HG03521 (cell line): Measurements from ENCODE around the gene TVP23C.
"Not testable (repeated sequence)": the region's sequence is repeated elsewhere in the genome, so short reads cannot be mapped to it uniquely, and the experiment has no call there.

Experiments used
- ATAC-seq: cut with Tn5 transposase; IDR thresholded peaks from one replicate; pipeline ENCODE4 v1.9.1; 2021; ENCODE audit warnings: mild to moderate bottlenecking, moderate library complexity; ENCODE audit not compliant: unreplicated experiment

TVP23C gene

DNA sequence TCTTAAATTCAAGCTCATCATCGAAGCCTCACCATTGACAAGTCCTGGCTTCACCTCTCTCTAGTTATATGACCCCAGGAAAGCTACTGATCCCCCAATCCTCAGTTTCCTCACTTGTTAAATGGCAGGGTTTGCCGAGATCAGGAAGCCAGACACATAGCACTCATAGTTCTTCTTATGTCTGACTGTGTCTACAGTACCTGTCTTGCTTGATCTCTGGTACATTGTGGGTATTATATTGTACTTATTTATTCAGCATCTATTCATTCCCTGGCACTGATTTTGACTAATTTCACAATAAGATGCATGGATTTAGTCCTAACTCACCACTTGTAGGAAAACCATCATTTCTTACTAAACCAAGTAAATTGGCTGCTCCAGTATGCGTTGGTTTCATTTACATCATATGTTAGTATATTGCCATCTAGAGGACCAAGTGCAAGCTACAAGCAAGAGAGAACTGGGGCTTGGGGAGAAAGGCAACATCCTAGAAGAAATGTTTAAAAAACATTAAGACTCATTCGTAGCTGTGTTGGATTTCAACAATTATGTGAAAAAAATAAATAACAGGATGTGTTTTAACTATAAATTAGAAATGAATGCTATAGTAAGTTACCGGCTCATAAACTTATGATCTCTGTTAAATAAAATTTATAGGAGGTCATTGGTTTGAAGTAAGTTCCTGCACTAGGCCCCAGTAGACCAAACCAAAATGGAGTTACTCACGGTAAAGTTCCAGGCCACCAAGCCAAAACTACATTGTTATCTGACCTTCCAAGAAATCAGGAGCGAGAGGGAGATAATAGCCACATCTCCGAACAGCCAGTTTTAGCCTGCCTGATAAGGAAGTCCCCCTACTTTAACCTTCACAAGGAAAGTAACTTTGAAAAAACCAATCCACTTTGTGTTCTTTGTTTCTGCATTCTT, 36.7 kb downstream of the TVP23C start:
- ATAC-seq, result not testable (repeated sequence)

DNA sequence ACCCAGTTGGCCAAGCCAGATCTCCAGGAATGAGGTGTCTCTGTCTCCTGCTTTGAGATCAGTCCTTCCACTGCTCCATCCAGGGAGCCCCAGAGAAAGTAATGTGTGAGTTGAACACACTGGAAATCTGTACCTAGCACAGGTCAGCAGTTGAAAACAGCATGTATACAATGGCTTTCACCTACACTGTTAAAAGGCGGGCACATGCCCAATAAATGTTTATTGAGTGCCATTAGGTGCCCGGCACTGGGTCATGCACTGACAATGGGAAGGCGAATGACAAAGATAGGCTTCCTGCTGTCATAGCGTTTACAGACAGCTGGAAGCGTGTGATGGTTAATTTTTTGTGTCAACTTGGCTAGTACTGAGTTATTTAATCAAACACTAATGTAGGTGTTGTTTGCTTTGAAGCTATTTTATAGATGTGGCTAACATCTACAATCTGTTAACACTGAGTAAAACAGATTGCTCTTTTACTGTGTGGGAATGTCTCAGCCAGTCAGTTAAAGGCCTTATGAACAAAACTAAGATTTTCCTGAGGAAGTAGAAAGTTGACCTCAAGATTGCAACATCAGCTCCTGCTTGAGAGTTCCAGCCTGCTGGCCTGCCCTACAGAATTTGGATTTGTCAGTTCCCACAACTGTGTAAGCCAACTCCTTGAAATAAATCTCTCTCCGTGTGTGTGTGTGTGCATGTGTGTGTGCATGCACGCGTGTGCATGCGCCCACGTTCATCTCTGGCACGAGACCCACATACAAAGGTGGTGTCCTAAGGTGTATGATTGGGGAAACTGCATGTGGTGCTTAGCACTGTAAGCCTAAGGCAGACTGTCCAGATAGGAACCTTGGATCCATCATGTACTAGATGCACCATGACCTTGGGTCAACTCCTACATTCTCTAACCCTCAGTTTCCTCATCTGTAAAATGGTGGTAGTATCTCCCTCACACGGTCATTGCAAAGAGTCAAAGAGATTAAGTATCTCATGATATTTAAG, 38.0 kb downstream of the TVP23C start:
- not testable (repeated sequence) for ATAC-seq

DNA sequence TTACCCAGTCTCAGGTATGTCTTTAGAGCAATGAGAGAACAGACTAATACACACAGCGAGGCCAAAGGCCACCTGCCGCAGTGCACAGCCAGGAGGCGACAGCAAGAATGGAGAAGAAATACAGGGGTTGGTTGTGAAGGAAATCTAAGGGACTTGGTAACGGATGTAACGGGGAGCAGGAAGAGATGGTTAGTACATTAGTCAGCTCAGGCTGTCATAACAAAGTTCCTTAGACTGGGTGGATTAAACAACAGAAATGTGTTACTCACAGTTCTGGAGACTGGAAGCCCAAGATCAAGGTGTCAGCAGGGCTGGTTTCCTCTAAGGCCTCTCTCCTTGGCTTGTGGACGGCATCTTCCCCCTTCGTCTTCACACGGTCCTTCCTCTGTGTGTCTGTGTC, 47.1 kb downstream of the TVP23C start:
- no peak for ATAC-seq

DNA sequence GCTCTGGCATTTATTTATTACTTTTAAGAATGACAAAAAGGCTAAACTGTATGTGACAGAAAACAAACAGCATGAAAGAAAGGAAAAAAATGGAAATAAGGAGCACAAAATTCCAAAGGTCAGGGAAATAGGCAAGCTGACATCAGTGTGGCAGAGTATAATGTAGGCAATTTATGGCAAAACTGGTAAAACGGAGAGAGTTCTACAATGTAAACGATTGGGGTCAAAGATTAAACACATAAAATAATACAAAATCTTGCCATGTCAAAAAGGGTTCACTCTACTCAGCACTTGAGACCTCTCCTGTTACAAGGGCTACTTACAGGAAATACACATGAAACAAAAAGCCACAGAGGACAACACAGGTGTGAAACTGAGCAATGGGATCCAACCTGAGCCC, 48.8 kb downstream of the TVP23C start:
- no peak for ATAC-seq

DNA sequence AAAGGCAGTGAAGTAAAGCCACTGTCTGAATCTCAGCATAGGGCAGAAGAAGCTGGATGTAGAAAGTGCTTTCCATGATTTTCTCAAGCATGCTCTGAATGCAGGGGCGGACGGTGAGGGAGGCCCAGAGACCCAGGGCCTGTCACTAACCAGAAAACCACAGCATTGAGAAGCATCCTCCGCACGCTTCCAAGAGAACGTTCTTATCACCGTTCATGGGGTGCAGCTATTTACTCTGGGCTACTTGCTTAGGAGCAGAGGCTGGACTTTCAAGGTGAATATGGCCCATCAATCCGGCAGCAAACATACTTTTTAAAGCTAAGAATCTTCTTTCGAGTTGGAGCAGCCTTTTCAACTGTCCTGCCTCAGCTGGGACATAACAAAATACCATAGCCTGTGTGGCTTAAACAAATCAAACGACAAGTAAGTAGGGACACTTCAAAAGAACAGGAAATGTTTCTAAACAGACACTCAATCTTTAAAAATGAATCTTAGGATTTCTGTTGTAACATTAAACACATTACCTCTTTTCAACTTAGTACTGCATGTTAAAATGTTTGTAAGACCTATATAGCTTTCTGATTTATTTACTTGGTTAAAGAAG, 49.3 kb downstream of the TVP23C start:
- no peak for ATAC-seq

DNA sequence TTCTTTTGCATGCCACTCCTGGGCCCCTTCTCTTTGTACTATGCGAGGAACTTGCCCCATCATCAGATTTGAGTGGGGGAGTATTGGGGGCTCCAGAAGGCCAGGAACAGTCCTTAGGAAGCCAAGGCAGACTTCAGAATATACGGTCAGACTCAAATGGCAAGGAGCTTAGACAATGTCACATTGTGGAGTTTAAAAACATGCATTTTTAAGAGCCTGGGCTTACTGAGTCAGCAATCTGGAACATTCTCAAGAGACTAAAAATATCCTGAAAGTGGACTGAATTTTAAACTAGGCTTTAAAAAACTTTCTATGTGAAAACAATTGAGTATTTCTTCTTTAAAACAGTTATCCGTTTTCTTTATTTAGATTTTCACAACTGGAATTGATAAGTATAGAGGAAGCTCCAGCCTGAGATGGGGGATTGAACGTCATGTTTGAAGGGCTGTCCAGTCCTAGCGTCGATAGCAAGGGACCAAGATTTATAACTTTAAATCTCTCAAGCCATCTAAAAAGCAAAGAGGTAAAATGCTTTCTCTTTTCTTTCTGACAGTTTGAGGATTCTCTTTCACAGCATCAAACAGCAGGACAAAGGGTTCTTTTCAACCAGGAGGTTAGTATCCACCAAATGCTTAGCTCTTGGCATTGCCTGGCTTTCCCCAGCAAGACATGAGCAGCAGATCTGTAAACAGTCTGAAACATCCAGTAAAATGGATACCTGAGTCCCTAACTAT, 50.1 kb downstream of the TVP23C start:
- ATAC-seq, result no peak

DNA sequence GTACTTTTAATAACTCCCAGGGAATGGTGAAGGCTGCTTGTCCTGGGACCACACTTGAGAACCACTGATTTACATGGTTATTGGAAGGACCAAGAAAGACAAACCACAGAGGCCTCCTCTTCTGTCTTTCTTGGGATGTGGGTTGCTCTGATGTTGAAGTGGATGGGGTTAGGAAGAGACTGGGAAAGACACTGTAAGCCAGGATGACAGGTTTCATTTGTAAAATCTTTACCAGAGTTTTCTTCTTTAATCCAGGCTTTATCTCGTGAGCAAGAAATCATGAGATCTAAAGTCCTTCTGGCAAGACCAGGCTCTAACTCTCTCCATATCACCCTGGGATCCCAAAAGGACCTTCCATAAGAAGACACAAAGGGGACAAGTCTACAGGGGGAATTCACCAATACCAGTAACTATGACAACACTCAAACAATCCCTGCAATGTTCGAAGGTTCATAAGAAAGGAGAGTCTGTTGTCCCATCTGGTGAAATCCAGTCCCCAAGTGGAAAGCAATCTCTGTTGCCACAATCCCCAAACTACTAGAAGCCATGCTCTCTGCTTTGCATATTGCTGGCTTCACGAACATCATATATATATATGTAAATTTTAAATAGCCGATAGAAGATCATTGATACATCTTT, 51.1 kb downstream of the TVP23C start:
- no peak for ATAC-seq

DNA sequence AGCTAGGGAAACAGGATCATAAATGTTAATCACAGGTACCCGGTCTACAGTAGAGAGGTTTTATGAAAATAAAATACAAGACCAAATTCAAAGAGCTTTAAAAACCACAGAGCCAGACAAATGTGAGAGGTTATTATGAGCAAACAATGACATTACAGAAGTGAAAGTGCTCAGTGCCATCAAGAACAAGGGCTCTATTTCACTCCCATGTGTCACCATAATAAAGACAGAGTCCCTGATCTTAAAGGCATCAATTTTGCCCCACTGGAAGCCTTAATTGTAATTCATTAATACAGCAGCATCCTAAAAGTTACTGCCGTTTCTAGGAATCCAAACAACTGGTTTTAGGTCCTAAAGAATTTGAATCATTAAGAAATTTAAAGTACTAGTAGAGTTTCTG, 52.1 kb downstream of the TVP23C start:
- ATAC-seq, result no peak

DNA sequence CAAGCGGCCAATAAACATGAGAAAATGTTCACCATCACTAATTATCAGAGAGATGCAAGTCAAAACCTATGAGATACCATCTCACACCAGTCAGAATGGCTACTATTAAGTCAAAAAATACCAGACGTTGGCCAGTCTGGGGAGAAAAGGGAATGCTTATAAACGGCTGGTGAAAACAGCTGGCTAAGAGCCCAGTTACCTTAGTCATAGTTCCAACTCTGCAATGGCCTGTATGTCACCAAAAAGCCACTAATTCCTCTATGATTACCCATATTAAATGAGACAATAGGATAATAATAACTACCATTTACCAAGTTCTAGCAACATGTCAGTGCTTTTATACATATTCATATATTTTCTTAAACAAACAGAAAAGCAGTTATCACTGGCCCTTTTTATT, 52.9 kb downstream of the TVP23C start:
- ATAC-seq, result no peak

DNA sequence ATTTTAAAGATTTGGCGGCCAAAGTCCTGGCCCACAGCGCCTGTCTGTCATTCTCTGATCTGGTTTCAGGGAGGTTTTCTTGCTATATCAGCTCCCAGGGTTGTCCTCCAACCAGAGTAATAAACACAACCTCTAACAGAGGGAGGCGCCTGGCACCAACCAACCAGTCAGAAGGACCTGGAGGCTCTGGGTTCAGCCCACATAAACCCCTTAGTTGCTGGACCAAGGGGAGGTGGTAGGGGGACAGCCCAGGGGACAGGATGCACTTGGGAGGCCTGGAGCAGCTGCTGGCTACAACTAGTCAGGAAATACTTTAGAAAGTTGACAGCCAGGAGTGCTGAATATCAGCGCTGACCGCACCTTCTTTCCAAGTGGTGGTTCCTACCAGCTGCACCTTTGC, 54.2 kb downstream of the TVP23C start:
- ATAC-seq, result no peak

DNA sequence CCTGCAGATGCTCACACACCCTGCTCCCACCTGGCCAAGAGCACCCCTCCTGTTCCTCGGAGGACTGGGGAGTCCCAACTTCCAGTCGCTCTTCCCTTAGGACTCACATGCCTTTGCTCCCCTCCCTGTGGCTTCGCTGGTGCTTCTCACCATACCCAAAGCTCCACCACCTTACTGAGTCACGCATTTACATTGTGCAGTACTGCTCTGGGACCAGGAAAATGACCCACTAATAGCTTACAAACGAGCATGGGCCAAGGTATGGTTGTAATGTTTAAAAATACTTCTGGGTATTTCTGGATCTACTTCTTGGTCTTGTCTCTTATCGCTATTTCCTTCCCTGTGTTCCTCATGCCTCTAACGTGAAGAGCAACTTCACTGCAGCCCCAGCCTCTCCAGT, 54.8 kb downstream of the TVP23C start:
- no peak for ATAC-seq

DNA sequence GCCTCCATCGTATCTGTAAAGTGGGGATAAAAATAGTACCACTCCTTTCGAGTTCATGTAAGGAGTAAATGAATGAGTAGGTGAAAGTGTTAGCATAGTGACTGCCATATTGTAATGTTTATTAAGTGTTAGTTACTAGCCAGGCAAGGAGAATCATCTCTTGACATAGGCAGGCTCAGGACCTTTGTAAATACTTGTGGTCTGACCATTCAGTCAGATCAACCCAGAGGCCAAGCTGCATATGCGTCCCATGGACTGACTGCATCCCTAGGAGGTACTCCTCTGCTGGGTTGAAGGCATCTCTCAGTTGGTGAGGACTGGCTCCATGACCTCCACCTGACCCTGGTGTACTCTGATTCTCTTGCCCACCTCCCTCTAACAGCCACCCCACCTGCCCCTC, 55.4 kb downstream of the TVP23C start:
- ATAC-seq, result no peak

DNA sequence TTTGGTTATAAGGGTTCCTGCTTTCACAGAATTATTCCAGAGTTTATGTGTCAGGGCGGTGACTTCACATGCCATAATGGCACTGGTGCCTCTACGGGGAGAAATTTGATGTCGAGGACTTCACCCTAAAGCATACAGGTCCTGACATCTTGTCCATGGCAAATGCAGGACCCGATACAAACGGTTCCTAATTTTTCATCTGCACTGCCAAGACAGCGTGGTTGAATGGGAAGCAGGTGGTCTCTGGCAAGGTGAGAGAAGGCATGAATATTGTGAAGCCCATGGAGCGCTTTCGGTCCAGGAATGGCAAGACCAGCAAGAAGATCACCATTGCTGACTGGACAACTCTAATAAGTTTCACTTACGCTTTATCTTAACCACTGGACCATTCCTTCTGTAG, 56.3 kb downstream of the TVP23C start:
- no peak for ATAC-seq

DNA sequence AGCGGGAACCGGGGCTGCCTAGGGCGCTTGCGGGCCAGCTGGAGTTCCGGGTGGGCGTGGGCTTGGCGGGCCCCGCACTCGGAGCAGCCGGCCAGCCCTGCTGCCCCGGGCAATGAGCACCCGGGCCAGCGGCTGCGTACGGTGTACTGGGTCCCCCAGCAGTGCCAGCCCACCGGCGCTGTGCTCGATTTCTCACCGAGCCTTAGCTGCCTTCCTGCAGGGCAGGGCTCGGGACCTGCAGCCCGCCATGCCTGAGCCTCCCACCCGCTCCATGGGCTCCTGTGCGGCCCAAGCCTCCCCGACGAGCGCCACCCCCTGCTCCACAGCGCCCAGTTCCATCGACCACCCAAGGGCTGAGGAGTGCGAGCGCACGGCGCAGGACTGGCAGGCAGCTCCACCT, 57.6 kb downstream of the TVP23C start:
- not testable (repeated sequence) for ATAC-seq

DNA sequence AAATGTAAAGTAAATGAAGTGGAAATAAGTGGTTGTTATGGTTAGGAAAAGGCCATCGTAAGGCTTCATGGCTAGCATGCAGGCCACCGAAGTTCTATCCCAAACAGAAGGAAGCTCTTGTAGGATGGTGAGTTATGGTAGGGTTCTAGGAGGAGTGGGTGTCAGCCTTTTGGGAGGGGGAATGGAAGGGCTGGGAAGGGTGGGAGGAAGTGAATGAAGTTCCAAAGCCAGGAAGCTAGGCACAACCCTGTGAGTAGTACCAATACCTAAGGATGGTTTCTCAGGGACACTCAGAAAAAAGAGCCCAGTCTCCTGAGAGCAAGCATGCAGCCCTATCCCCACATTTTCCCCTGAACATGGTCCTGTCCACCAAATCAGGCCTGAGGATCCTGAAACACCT, 59.6 kb downstream of the TVP23C start:
- no peak for ATAC-seq

DNA sequence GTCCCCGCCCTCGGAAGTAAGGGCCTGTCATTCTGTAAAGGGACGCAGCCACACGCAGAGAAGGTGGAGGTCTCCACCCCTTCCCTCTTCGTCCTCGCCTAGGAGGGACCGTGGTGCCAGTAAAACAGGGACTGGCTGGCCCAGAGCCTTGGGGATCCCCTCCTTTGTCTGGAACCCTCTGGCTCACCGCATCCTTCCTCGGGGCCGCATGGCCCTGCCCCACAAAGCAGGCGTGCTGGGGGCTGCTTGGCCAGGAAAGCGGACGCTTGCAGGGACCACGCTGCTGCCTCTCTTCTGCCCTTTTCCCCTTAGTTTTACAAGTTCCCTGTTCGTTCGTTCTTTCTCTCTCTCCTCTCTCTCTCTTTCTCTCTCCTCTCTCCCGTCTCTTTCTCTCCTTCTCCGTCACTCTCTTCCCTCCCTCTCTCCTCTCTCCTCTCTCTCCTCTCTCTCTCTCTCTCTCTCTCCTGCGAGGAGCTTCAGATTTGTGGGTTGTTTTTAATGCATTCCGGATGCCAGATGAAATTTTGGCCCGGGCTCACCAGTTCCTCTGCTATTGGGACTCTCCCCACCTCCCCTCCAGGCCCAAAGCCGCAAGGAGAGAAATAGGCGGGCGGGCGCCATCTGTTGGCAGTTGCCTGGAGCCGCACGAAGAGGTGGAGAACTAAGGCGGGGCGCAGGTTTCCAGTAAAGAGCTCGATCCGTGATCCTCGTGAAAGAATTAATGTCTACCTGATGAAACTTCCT, 60.7 kb downstream of the TVP23C start:
- ATAC-seq, result peak; percentile 72

DNA sequence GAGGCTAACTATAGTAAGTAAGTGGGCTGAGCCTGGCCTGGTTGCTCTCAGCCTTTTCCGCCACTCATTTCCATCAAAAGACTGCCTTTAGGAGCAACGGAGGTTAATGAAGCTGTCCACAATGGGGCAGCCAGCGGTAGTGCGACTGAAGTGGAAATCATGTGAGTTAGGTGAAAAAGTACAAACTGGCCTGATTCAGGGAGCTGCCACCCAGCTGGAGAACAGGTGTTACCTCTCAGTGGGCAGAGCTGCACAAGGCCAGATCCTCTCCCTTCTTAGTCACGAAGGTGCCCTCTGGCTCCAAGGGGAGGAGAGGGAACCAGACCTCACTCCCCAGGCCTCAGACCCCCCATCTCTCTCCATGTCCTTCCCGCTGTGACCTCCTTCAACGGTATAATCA, 61.5 kb downstream of the TVP23C start:
- ATAC-seq, result no peak

DNA sequence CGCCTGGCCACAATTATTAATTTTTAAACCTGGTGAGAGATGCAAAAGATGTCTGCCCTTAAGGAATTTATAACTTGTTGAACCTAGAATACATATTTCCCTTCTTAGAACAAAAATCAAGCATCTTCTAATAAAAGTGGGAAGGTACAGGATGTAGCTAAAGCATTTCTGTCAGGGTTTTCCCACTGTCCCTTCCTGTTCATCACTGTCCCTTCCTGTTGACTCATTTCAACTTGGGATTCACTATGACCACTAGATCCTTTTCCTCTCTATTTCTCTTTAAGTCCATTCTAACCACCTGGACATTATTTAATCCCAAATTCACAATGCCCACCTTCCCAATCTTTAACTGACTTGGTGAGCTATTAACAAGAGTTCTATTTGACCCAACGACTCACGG, 62.0 kb downstream of the TVP23C start:
- no peak for ATAC-seq

DNA sequence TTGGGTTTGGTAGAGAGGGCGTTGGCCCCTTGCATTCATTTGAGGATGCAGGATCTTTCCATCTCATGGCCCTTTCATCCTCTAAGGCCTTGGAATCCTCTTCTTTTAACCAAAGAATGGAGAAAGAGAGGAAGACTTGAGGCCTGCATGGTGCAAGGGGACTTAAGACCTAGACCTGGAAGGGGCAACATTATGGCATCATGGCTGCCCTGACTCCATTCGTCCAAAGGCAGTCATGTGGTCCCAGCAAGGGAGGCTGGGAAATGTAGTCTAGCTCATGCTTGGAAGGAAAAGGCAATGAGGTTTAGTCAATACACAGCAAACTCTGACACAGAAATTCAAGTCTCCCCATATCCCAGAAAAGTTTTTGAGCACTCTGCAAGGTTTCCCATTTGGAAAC, 65.2 kb downstream of the TVP23C start:
- no peak for ATAC-seq
